ENCODE measurements around the gene KRT80. TPM values are rescaled to one million over a fixed set of nuclear protein-coding genes. Genes with fewer than 3 reads are reported as not detected.
A peak's percentile ranks its signal among the peaks of the same experiment; 100 is the strongest.

The KRT80 gene
- total RNA-seq, 3 donors from 2014 or later = 2.9 to 9.8 TPM; not detected in 1

GRCh38 chr12:52238207-52238840 lies 46.5 kb upstream of the KRT80 start:
- Histone ChIP-seq H3K27me3 (peaks cover 0 to 3% of the 10 kb centered on the region in 2 donors), H3K4me1 (peaks cover 14 to 20% of the 10 kb centered on the region in 2 donors), H3K9me3 (no peaks in the 10 kb centered on the region), H3K27ac (peak overlapping the region; percentile 98), H3K4me3 (no peak overlapping the region), H3K36me3 (no peaks in the 10 kb centered on the region)
- peak in 1 of 2 donors; percentile 34 for DNase-seq (ENCODE audit: low spot score in 2 of 2)
- TF ChIP-seq CTCF (IDR thresholded peaks at IDR 0.05) = no peak
- peak in 1 of 3 donors; percentile 83 for TF ChIP-seq POLR2AphosphoS5 (IDR thresholded peaks at IDR 0.05)
- intact Hi-C loops (cut with DNase I; ENCODE audit: low total_unique reads) = no loop called here

- DNase-seq (ENCODE audit: low spot score in 2 of 2) = peak in 1 of 2 donors; percentile 37
- no peaks in the 10 kb centered on the region for H3K36me3 ChIP-seq
- intact Hi-C loops (cut with DNase I; ENCODE audit: low total_unique reads) = no loop called here
- peaks cover 6 to 9% of the 10 kb centered on the region in 2 donors for H3K4me1 ChIP-seq
- peak overlapping the region; percentile 98 for H3K27ac ChIP-seq
- no peaks in the 10 kb centered on the region for H3K9me3 ChIP-seq
- H3K4me3 ChIP-seq = peak overlapping the region in 2 of 3 donors; percentile 71 to 78
- H3K27me3 ChIP-seq = peaks cover 0 to 5% of the 10 kb centered on the region in 2 donors
- peak in 1 of 3 donors; percentile 67 for TF ChIP-seq POLR2AphosphoS5 (IDR thresholded peaks at IDR 0.05)
- no peak for TF ChIP-seq CTCF (IDR thresholded peaks at IDR 0.05)
- TF ChIP-seq POLR2A (IDR thresholded peaks at IDR 0.05) = no peak
These were observed 44.7 kb upstream of the KRT80 start for GRCh38 chr12:52236386-52237050.

GRCh38 chr12:52235822-52236361 lies 44.1 kb upstream of the KRT80 start:
- TF ChIP-seq CTCF (IDR thresholded peaks at IDR 0.05) (peak in 1 of 3 donors; percentile 8), POLR2A (IDR thresholded peaks at IDR 0.05) (no peak)
- intact Hi-C loops (cut with DNase I; ENCODE audit: low total_unique reads) = loop anchor here (1.0 kb wide), 1 partner anchor 39 kb away; no protein-coding TSS in a partner anchor
- DNase-seq (ENCODE audit: low spot score in 2 of 2) = peak; percentile 69 to 85
- no peaks in the 10 kb centered on the region for H3K9me3 ChIP-seq
- peak overlapping the region in 2 of 3 donors; percentile 71 to 78 for H3K4me3 ChIP-seq
- H3K27me3 ChIP-seq = peaks cover 0 to 5% of the 10 kb centered on the region in 2 donors
- peaks cover 9 to 11% of the 10 kb centered on the region in 2 donors for H3K4me1 ChIP-seq
- peak overlapping the region; percentile 98 for H3K27ac ChIP-seq
- H3K36me3 ChIP-seq = no peaks in the 10 kb centered on the region

- peaks cover 0 to 5% of the 10 kb centered on the region in 2 donors for H3K27me3 ChIP-seq
- TF ChIP-seq POLR2A (IDR thresholded peaks at IDR 0.05) (no peak), POLR2AphosphoS5 (IDR thresholded peaks at IDR 0.05) (peak in 1 of 3 donors; percentile 37), CTCF (IDR thresholded peaks at IDR 0.05) (peak in 1 of 3 donors; percentile 16)
- H3K27ac ChIP-seq = peak overlapping the region; percentile 98
- H3K4me1 ChIP-seq = peaks cover 9 to 18% of the 10 kb centered on the region in 2 donors
- H3K9me3 ChIP-seq = no peaks in the 10 kb centered on the region
- peak in 1 of 2 donors; percentile 54 for DNase-seq (ENCODE audit: low spot score in 2 of 2)
- intact Hi-C loops (cut with DNase I; ENCODE audit: low total_unique reads) = loop anchor here (1.0 kb wide), 1 partner anchor 40 kb away; no protein-coding TSS in a partner anchor
- H3K36me3 ChIP-seq = no peaks in the 10 kb centered on the region
- peak overlapping the region in 2 of 3 donors; percentile 71 to 78 for H3K4me3 ChIP-seq
These were observed 43.4 kb upstream of the KRT80 start for GRCh38 chr12:52235001-52235764.
